H9 (cell line): ENCODE results near the gene SPA17. TPM values are rescaled to one million over a fixed set of nuclear protein-coding genes. Genes with fewer than 3 reads are reported as not detected.

ENCODE experiments used
- DNase-seq: peaks from one replicate; pipeline ENCODE4 v3.0.0-alpha.2; 2017
- H2AFZ ChIP-seq: one replicate; pipeline ENCODE4 v1.6.1; 2013; ENCODE audit warnings: mild to moderate bottlenecking, low read length, control low read depth, moderate library complexity
- H2AK5ac ChIP-seq: 2 replicates; pipeline ENCODE4 v1.6.1; 2013; ENCODE audit warnings: low read length, control low read depth, mixed read lengths; ENCODE audit not compliant: insufficient read length
- H2BK120ac ChIP-seq: one replicate; pipeline ENCODE4 v1.6.1; 2013; ENCODE audit warnings: low read depth, mild to moderate bottlenecking, low read length, control low read depth, inconsistent platforms; ENCODE audit not compliant: poor library complexity, severe bottlenecking
- H2BK12ac ChIP-seq: 2 replicates; pipeline ENCODE4 v1.6.1; 2013; ENCODE audit warnings: low read length, control low read depth, mixed read lengths, low read depth; ENCODE audit not compliant: insufficient read length
- H2BK15ac ChIP-seq: 2 replicates; pipeline ENCODE4 v1.6.1; 2013; ENCODE audit warnings: low read depth, low read length, control low read depth
- H2BK20ac ChIP-seq: one replicate; pipeline ENCODE4 v1.6.1; 2013; ENCODE audit warnings: low read depth, mild to moderate bottlenecking, low read length, control low read depth, inconsistent platforms; ENCODE audit not compliant: poor library complexity, severe bottlenecking
- H2BK5ac ChIP-seq: 2 replicates; pipeline ENCODE4 v1.6.1; 2013; ENCODE audit warnings: low read length, control low read depth, mixed read lengths; ENCODE audit not compliant: insufficient read length
- H3K14ac ChIP-seq: 2 replicates; pipeline ENCODE4 v1.6.1; 2013; ENCODE audit warnings: low read length, control low read depth; ENCODE audit not compliant: insufficient read depth
- H3K18ac ChIP-seq: 2 replicates; pipeline ENCODE4 v1.6.1; 2013; ENCODE audit warnings: low read depth, mild to moderate bottlenecking, mixed read lengths, low read length, control low read depth; ENCODE audit not compliant: insufficient read length
- H3K23ac ChIP-seq: 2 replicates; pipeline ENCODE4 v1.6.1; 2013; ENCODE audit warnings: low read length, control low read depth, mixed read lengths, low read depth; ENCODE audit not compliant: insufficient read length
- H3K23me2 ChIP-seq: 2 replicates; pipeline ENCODE4 v1.6.1; 2013; ENCODE audit warnings: low read depth, mild to moderate bottlenecking, mixed read lengths, low read length, control low read depth; ENCODE audit not compliant: insufficient read length, poor library complexity, severe bottlenecking
- H3K27ac ChIP-seq: 2 replicates; pipeline ENCODE4 v1.5.1; 2013; ENCODE audit warnings: low read length, control low read depth, mixed read lengths, low read depth; ENCODE audit not compliant: insufficient read length
- H3K27me3 ChIP-seq: 2 replicates; pipeline ENCODE4 v1.6.1; 2013; ENCODE audit warnings: low read length, control low read depth, inconsistent platforms; ENCODE audit not compliant: insufficient read depth
- H3K4ac ChIP-seq: 2 replicates; pipeline ENCODE4 v1.6.1; 2013; ENCODE audit warnings: low read depth, mild to moderate bottlenecking, control low read depth, inconsistent platforms, low read length, moderate library complexity
- H3K4me1 ChIP-seq: 2 replicates; pipeline ENCODE4 v1.6.1; 2013; ENCODE audit warnings: low read length, control low read depth, inconsistent platforms; ENCODE audit not compliant: insufficient read depth
- H3K4me2 ChIP-seq: 2 replicates; pipeline ENCODE4 v1.6.1; 2013; ENCODE audit warnings: low read length, control low read depth, mixed read lengths; ENCODE audit not compliant: insufficient read length, insufficient read depth
- H3K56ac ChIP-seq: 2 replicates; pipeline ENCODE4 v1.6.1; 2013; ENCODE audit warnings: low read depth, mild to moderate bottlenecking, mixed read lengths, low read length, control low read depth; ENCODE audit not compliant: insufficient read length
- H3K79me1 ChIP-seq: 2 replicates; pipeline ENCODE4 v1.6.1; 2013; ENCODE audit warnings: low read depth, mild to moderate bottlenecking, moderate library complexity, low read length, control low read depth, inconsistent platforms; ENCODE audit not compliant: insufficient read depth, poor library complexity, severe bottlenecking
- H3K79me2 ChIP-seq: 2 replicates; pipeline ENCODE4 v1.6.1; 2013; ENCODE audit warnings: low read length, control low read depth, inconsistent platforms; ENCODE audit not compliant: insufficient read depth
- H3K9ac ChIP-seq: 2 replicates; pipeline ENCODE4 v1.6.1; 2013; ENCODE audit warnings: low read length, control low read depth, mixed read lengths; ENCODE audit not compliant: insufficient read length; ENCODE audit errors: extremely low read depth
- H3K9me3 ChIP-seq: one replicate; pipeline ENCODE4 v1.6.1; 2013; ENCODE audit warnings: low read depth, low read length, inconsistent platforms; ENCODE audit not compliant: control insufficient read depth
- H3T11ph ChIP-seq: one replicate; pipeline ENCODE4 v1.6.1; 2013; ENCODE audit warnings: mild to moderate bottlenecking, low read length, control low read depth, inconsistent platforms
- H4K20me1 ChIP-seq: one replicate; pipeline ENCODE4 v1.6.1; 2013; ENCODE audit not compliant: control insufficient read depth, insufficient read length, insufficient read depth
- H4K5ac ChIP-seq: 2 replicates; pipeline ENCODE4 v1.6.1; 2013; ENCODE audit warnings: low read depth, mild to moderate bottlenecking, mixed read lengths, low read length, control low read depth; ENCODE audit not compliant: insufficient read length
- H4K8ac ChIP-seq: replicated peaks from 2 replicates; pipeline ENCODE4 v1.6.1; 2013; ENCODE audit warnings: low read length, control low read depth, mixed read lengths, low read depth; ENCODE audit not compliant: insufficient read length
- H4K91ac ChIP-seq: 2 replicates; pipeline ENCODE4 v1.6.1; 2013; ENCODE audit warnings: low read depth, mild to moderate bottlenecking, moderate library complexity, mixed read lengths, low read length, control low read depth; ENCODE audit not compliant: insufficient read length
- H3K27ac Mint-ChIP-seq, 3 experiments: 2 replicates in 2 of 3; 3 replicates in 1 of 3; pipeline ENCODE4 v1.8.0; 2020 to 2021; ENCODE audit warnings: mixed read lengths in 3 of 3, mild to moderate bottlenecking in 1 of 3, moderate library complexity in 1 of 3
- H3K27me3 Mint-ChIP-seq: 2 replicates; pipeline ENCODE4 v1.8.0; 2021; ENCODE audit warnings: low read depth, mild to moderate bottlenecking, moderate library complexity, mixed read lengths
- H3K36me3 Mint-ChIP-seq, 3 experiments: 2 replicates in 2 of 3; 3 replicates in 1 of 3; pipeline ENCODE4 v1.8.0; 2020 to 2021; ENCODE audit warnings: low read depth in 3 of 3, mixed read lengths in 3 of 3; ENCODE audit not compliant: insufficient read depth in 1 of 3
- H3K4me1 Mint-ChIP-seq, 2 experiments: 2 replicates each; pipeline ENCODE4 v1.8.0; 2020; ENCODE audit warnings: mixed read lengths in 2 of 2
- H3K4me3 Mint-ChIP-seq, 2 experiments: 2 replicates in 1 of 2; 3 replicates in 1 of 2; pipeline ENCODE4 v1.8.0; 2020 to 2021; ENCODE audit warnings: mild to moderate bottlenecking in 2 of 2, mixed read lengths in 2 of 2, moderate library complexity in 1 of 2
- H3K9me3 Mint-ChIP-seq, 2 experiments: 2 replicates in 1 of 2; 3 replicates in 1 of 2; pipeline ENCODE4 v1.8.0; 2020; ENCODE audit warnings: mild to moderate bottlenecking in 2 of 2, mixed read lengths in 2 of 2, moderate library complexity in 1 of 2
- WGBS: extraction: QIAGEN DNeasy Blood & Tissue Kit; methylation state at CpG from one replicate; pipeline ENCODE4 v1.1.7; 2013; ENCODE audit warnings: missing lambda C conversion rate, low lambda C conversion rate, mixed read lengths; ENCODE audit not compliant: insufficient read length; ENCODE audit errors: extremely low coverage; 5-methylcytosine and 5-hydroxymethylcytosine counted together
- total RNA-seq: library from RNA; stranded (reverse); gene quantifications from 2 replicates; pipeline ENCODE4 v1.2.1, GENCODE V29; 2021
- TF ChIP-seq, protein P1 (sequence below): fragments of 200-600 bp; sonication (generic); conservative IDR thresholded peaks from 3 replicates; pipeline ENCODE4 v1.8.0; 2021; ENCODE audit warnings: antibody characterized with exemption, mild to moderate bottlenecking

Gene SPA17
- total RNA-seq, 1 experiment from 2014 or later, result 6.9 TPM

- Histone ChIP-seq H3K56ac (no peak overlapping the region), H4K91ac (no peak overlapping the region), H3K79me2 (no peaks in the 10 kb centered on the region), H2BK20ac (no peak overlapping the region), H3K23ac (no peak overlapping the region), H2AK5ac (no peak overlapping the region), H3K9me3 (no peaks in the 10 kb centered on the region), H3K4me2 (peak overlapping the region; percentile 49), H4K8ac (no peak overlapping the region), H2BK5ac (no peak overlapping the region), H3K9ac (no peak overlapping the region), H3K23me2 (peaks cover 14% of the 10 kb centered on the region), H2BK120ac (no peak overlapping the region), H2AFZ (no peak overlapping the region), H3K4ac (no peak overlapping the region), H2BK15ac (no peak overlapping the region), H2BK12ac (no peak overlapping the region), H3K79me1 (no peaks in the 10 kb centered on the region), H3K4me1 (no peaks in the 10 kb centered on the region), H3T11ph (no peak overlapping the region), H3K14ac (no peak overlapping the region), H4K5ac (no peak overlapping the region), H4K20me1 (no peaks in the 10 kb centered on the region), H3K27ac (no peak overlapping the region), H3K18ac (no peak overlapping the region), H3K27me3 (peaks cover 80% of the 10 kb centered on the region)
- Mint-ChIP-seq H3K27ac (no peak overlapping the region), H3K4me3 (peak overlapping the region; percentile 73 to 80), H3K9me3 (no peaks in the 10 kb centered on the region; a peak in 1 of 5 replicates), H3K27me3 (peaks cover 94% of the 10 kb centered on the region), H3K36me3 (no peaks in the 10 kb centered on the region; a peak in 1 of 7 replicates), H3K4me1 (peaks cover 25 to 27% of the 10 kb centered on the region in 2 experiments)
- peak; percentile 53 for DNase-seq
- no CpG with 5 or more reads among the region's 37 CpGs for WGBS
- TF ChIP-seq, protein P1, sequence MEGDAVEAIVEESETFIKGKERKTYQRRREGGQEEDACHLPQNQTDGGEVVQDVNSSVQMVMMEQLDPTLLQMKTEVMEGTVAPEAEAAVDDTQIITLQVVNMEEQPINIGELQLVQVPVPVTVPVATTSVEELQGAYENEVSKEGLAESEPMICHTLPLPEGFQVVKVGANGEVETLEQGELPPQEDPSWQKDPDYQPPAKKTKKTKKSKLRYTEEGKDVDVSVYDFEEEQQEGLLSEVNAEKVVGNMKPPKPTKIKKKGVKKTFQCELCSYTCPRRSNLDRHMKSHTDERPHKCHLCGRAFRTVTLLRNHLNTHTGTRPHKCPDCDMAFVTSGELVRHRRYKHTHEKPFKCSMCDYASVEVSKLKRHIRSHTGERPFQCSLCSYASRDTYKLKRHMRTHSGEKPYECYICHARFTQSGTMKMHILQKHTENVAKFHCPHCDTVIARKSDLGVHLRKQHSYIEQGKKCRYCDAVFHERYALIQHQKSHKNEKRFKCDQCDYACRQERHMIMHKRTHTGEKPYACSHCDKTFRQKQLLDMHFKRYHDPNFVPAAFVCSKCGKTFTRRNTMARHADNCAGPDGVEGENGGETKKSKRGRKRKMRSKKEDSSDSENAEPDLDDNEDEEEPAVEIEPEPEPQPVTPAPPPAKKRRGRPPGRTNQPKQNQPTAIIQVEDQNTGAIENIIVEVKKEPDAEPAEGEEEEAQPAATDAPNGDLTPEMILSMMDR, result peak; percentile 47
Measured at GRCh38 chr11:124740277-124740882, 66.7 kb downstream of the SPA17 start.
